Osteocyte (in vitro differentiated cells): ENCODE results near the gene TNFAIP8L2. TPM values are rescaled to one million over a fixed set of nuclear protein-coding genes. Genes with fewer than 3 reads are reported as not detected.

Experiments
- DNase-seq: peaks from one replicate; pipeline ENCODE4 v3.0.0; 2021; ENCODE audit warnings: mixed read lengths; ENCODE audit not compliant: unreplicated experiment; ENCODE audit errors: extremely low spot score
- H3K27ac Mint-ChIP-seq: one replicate; pipeline ENCODE4 v1.8.0; 2021; ENCODE audit warnings: mild to moderate bottlenecking, mixed read lengths; ENCODE audit not compliant: unreplicated experiment
- H3K27me3 Mint-ChIP-seq: one replicate; pipeline ENCODE4 v1.8.0; 2021; ENCODE audit warnings: mixed read lengths; ENCODE audit not compliant: unreplicated experiment
- H3K36me3 Mint-ChIP-seq: one replicate; pipeline ENCODE4 v1.8.0; 2021; ENCODE audit warnings: mixed read lengths; ENCODE audit not compliant: unreplicated experiment
- H3K4me1 Mint-ChIP-seq: one replicate; pipeline ENCODE4 v1.8.0; 2021; ENCODE audit warnings: mixed read lengths; ENCODE audit not compliant: unreplicated experiment
- H3K4me3 Mint-ChIP-seq: one replicate; pipeline ENCODE4 v1.8.0; 2021; ENCODE audit warnings: mild to moderate bottlenecking, moderate library complexity, mixed read lengths; ENCODE audit not compliant: unreplicated experiment
- H3K9me3 Mint-ChIP-seq: one replicate; pipeline ENCODE4 v1.8.0; 2021; ENCODE audit warnings: mixed read lengths; ENCODE audit not compliant: unreplicated experiment
- CTCF ChIP-seq: fragments of 200-600 bp; sonication (generic); IDR thresholded peaks from 2 replicates; pipeline ENCODE4 v1.5.0; 2021; ENCODE audit warnings: antibody characterized with exemption, mild to moderate bottlenecking, moderate library complexity
- total RNA-seq: library from RNA; stranded (reverse); gene quantifications from 2 replicates; pipeline ENCODE4 v1.2.1, GENCODE V29; 2021

TNFAIP8L2 gene
- total RNA-seq, 1 donor from 2014 or later = not detected

GRCh38 chr1:151165738-151166504, 9.5 kb downstream of the TNFAIP8L2 start, which contains the start of the genes LYSMD1 and SCNM1:
LYSMD1 (minus strand) TSS chr1:151165902; CDS start chr1:151165258, 644 bp downstream.
SCNM1 (plus strand) TSS chr1:151166144; CDS start chr1:151166153, 9 bp downstream.
- peaks cover 31% of the 10 kb centered on the region for H3K4me1 Mint-ChIP-seq
- H3K36me3 Mint-ChIP-seq = peaks cover 17% of the 10 kb centered on the region
- peak within 1 kb of the TSS; percentile 98 for H3K4me3 Mint-ChIP-seq
- peak within 1 kb of the TSS; percentile 97 for H3K27ac Mint-ChIP-seq
- TF ChIP-seq CTCF = no peak
- DNase-seq = peak; percentile 97
- H3K27me3 Mint-ChIP-seq = no peaks in the 10 kb centered on the region
- no peaks in the 10 kb centered on the region for H3K9me3 Mint-ChIP-seq

GRCh38 chr1:151166505-151166956, 10.1 kb downstream of the TNFAIP8L2 start:
- Mint-ChIP-seq H3K27ac (peak overlapping the region; percentile 97), H3K27me3 (no peaks in the 10 kb centered on the region)
- no peak for DNase-seq

GRCh38 chr1:151167116-151167515, 10.7 kb downstream of the TNFAIP8L2 start:
- H3K27ac Mint-ChIP-seq = peak overlapping the region; percentile 97

More at GRCh38 chr1:151166505-151166956, 10.1 kb downstream of the TNFAIP8L2 start:
- Mint-ChIP-seq H3K9me3 (no peaks in the 10 kb centered on the region), H3K4me1 (peaks cover 31% of the 10 kb centered on the region), H3K36me3 (peaks cover 17% of the 10 kb centered on the region), H3K4me3 (peak overlapping the region; percentile 98)
- no peak for TF ChIP-seq CTCF

GRCh38 chr1:151171190-151171589, 14.7 kb downstream of the TNFAIP8L2 start:
- TF ChIP-seq CTCF = no peak
- Mint-ChIP-seq H3K9me3 (no peaks in the 10 kb centered on the region), H3K4me1 (peaks cover 12% of the 10 kb centered on the region), H3K36me3 (peaks cover 18% of the 10 kb centered on the region), H3K27ac (no peak overlapping the region), H3K4me3 (no peak overlapping the region), H3K27me3 (no peaks in the 10 kb centered on the region)
- DNase-seq = no peak

More at GRCh38 chr1:151167116-151167515, 10.7 kb downstream of the TNFAIP8L2 start:
- Mint-ChIP-seq H3K27me3 (no peaks in the 10 kb centered on the region), H3K9me3 (no peaks in the 10 kb centered on the region), H3K4me3 (peak overlapping the region; percentile 98), H3K4me1 (peaks cover 31% of the 10 kb centered on the region), H3K36me3 (peaks cover 14% of the 10 kb centered on the region)
- DNase-seq = no peak
- no peak for TF ChIP-seq CTCF

GRCh38 chr1:151175041-151175741, 18.7 kb downstream of the TNFAIP8L2 start:
- H3K4me1 Mint-ChIP-seq = no peaks in the 10 kb centered on the region
- no peak overlapping the region for H3K27ac Mint-ChIP-seq
- H3K4me3 Mint-ChIP-seq = no peak overlapping the region
- DNase-seq = no peak
- no peaks in the 10 kb centered on the region for H3K9me3 Mint-ChIP-seq
- no peaks in the 10 kb centered on the region for H3K27me3 Mint-ChIP-seq
- peaks cover 30% of the 10 kb centered on the region for H3K36me3 Mint-ChIP-seq
- no peak for TF ChIP-seq CTCF
